D721Med (cell line): ENCODE measurements around the gene LGR5.

ENCODE experiments used
- DNase-seq: peaks from one replicate; pipeline ENCODE4 v3.0.0; 2011; ENCODE audit warnings: low spot score; ENCODE audit not compliant: insufficient read length
- FAIRE-seq: peaks from 2 replicates; lab custom pipeline; 2011; peaks lifted over from hg19 to GRCh38; lab: Jason Lieb, UNC
- CTCF ChIP-seq: IDR thresholded peaks from 2 replicates; pipeline ENCODE4 v1.5.1; 2012; ENCODE audit warnings: mild to moderate bottlenecking, control low read depth; ENCODE audit not compliant: insufficient read depth; ENCODE audit errors: missing control alignments

Gene LGR5

GRCh38 chr12:71436696-71437095, 2.9 kb upstream of the LGR5 start:
- TF ChIP-seq CTCF, result no peak
- FAIRE-seq (no peak), DNase-seq (no peak)

- FAIRE-seq (no peak), DNase-seq (no peak)
- no peak for TF ChIP-seq CTCF
These were observed 782 bp upstream of the LGR5 start for GRCh38 chr12:71438670-71439361.

GRCh38 chr12:71439362-71439612, 311 bp upstream of the LGR5 start:
- no peak for TF ChIP-seq CTCF
- DNase-seq (no peak), FAIRE-seq (no peak)

- TF ChIP-seq CTCF, result no peak
- no peak for DNase-seq
- FAIRE-seq, result no peak
These were observed 756 bp downstream of the LGR5 start for GRCh38 chr12:71440345-71440762.

GRCh38 chr12:71440763-71441748, 1.5 kb downstream of the LGR5 start:
- DNase-seq (no peak), FAIRE-seq (no peak)
- no peak for TF ChIP-seq CTCF

GRCh38 chr12:71441836-71442566, 2.4 kb downstream of the LGR5 start:
- DNase-seq (no peak), FAIRE-seq (no peak)
- TF ChIP-seq CTCF, result no peak
